Activated CD4-positive, alpha-beta T cell treated with anti-CD3 and anti-CD28 coated beads for 36 hours (primary cell): ENCODE measurements around the gene GSTA1. TPM values are rescaled to one million over a fixed set of nuclear protein-coding genes. Genes with fewer than 3 reads are reported as not detected.
A peak's percentile ranks its signal among the peaks of the same experiment; 100 is the strongest.
"Not testable (repeated sequence)": the region's sequence is repeated elsewhere in the genome, so short reads cannot be mapped to it uniquely, and the experiment has no call there.

ENCODE experiments used
- ATAC-seq: fragments of 200-7000 bp; cut with Tn5 transposase; one replicate; pipeline ENCODE4 v1.10.0; 2021; ENCODE audit warnings: mild to moderate bottlenecking, moderate library complexity
- CTCF ChIA-PET: fragments of 350-600 bp; sonication (Branson Sonifier 250); formaldehyde crosslinking; loops from one replicate; lab custom pipeline; 2021; ENCODE audit warnings: antibody characterized with exemption; lab: Charles Lee
- POLR2A ChIA-PET: fragments of 350-600 bp; sonication (Branson Sonifier 250); formaldehyde crosslinking; loops from one replicate; lab custom pipeline; 2021; ENCODE audit warnings: antibody characterized with exemption, inconsistent platforms; lab: Charles Lee
- DNase-seq: peaks from one replicate; pipeline ENCODE4 v3.0.0-alpha.2; 2020
- H3K27ac Mint-ChIP-seq: one replicate; pipeline ENCODE4 v1.8.0; 2021; ENCODE audit warnings: mixed read lengths
- H3K27me3 Mint-ChIP-seq: one replicate; pipeline ENCODE4 v1.8.0; 2021; ENCODE audit warnings: mixed read lengths
- H3K36me3 Mint-ChIP-seq: one replicate; pipeline ENCODE4 v1.8.0; 2021; ENCODE audit warnings: low read depth, mixed read lengths
- H3K4me1 Mint-ChIP-seq: one replicate; pipeline ENCODE4 v1.8.0; 2021; ENCODE audit warnings: mixed read lengths
- H3K4me3 Mint-ChIP-seq: one replicate; pipeline ENCODE4 v1.8.0; 2021; ENCODE audit warnings: mild to moderate bottlenecking, moderate library complexity, mixed read lengths
- H3K9me3 Mint-ChIP-seq: one replicate; pipeline ENCODE4 v1.8.0; 2021; ENCODE audit warnings: low read depth, mixed read lengths
- intact Hi-C, 2 experiments: fragments of 100-400 bp; cut with DNase I in 1 of 2; cut with micrococcal nuclease in 1 of 2; formaldehyde crosslinking; loops; one replicate each; pipeline versions ENCODE4 v1.14.2 to v1.15.1; 2022 to 2024; cut with DNase I, micrococcal nuclease
- total RNA-seq, 2 experiments: library from RNA; stranded (reverse); gene quantifications; one replicate each; pipeline ENCODE4 v1.2.3, GENCODE V29; 2021

The GSTA1 gene
- total RNA-seq, 2 experiments from 2014 or later: not detected

- H3K9me3 Mint-ChIP-seq, H3K4me3 Mint-ChIP-seq, H3K36me3 Mint-ChIP-seq, H3K4me1 Mint-ChIP-seq, intact Hi-C loops, ATAC-seq, H3K27me3 Mint-ChIP-seq, CTCF ChIA-PET, DNase-seq, POLR2A ChIA-PET, H3K27ac Mint-ChIP-seq: not testable (repeated sequence)
These were observed 23.6 kb upstream of the GSTA1 start for GRCh38 chr6:52827073-52827783.

DNA sequence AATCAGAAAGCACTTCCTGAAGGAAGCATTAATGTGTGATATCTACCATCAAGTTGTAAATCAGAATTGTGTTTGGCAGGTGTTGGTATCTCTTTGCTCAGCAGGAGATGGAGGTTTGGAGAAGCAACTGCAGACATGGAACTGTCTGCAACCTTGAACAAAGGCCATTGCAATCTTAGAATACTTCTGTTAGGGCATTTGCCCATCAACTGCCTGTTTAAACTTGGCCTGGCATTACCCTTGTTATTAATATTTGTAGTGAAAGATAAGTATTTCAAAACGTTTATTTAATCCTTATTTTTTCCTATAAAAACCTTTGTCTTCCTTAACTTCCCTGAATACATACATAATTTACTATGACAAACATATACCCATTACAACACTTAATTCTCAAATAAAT is 22.9 kb upstream of the GSTA1 start:
- POLR2A ChIA-PET: no interaction called here
- Mint-ChIP-seq H3K36me3 (no peaks in the 10 kb centered on the region), H3K4me3 (no peak overlapping the region), H3K27ac (no peak overlapping the region), H3K9me3 (peaks cover 2% of the 10 kb centered on the region), H3K4me1 (no peaks in the 10 kb centered on the region), H3K27me3 (peaks cover 2% of the 10 kb centered on the region)
- CTCF ChIA-PET: no interaction called here
- DNase-seq (no peak), ATAC-seq (no peak)
- intact Hi-C loops: loop anchor here in 1 of 2 experiments (1.0 kb wide), 1 partner anchor 40 kb away; no protein-coding TSS in a partner anchor

GRCh38 chr6:52825900-52826459 is 22.4 kb upstream of the GSTA1 start:
- H3K36me3 Mint-ChIP-seq, DNase-seq, POLR2A ChIA-PET, H3K9me3 Mint-ChIP-seq, H3K4me3 Mint-ChIP-seq, CTCF ChIA-PET, ATAC-seq, H3K27me3 Mint-ChIP-seq, H3K4me1 Mint-ChIP-seq, H3K27ac Mint-ChIP-seq: not testable (repeated sequence)
- intact Hi-C loops: loop anchor here in 1 of 2 experiments (1.0 kb wide), 1 partner anchor 40 kb away; no protein-coding TSS in a partner anchor

DNA sequence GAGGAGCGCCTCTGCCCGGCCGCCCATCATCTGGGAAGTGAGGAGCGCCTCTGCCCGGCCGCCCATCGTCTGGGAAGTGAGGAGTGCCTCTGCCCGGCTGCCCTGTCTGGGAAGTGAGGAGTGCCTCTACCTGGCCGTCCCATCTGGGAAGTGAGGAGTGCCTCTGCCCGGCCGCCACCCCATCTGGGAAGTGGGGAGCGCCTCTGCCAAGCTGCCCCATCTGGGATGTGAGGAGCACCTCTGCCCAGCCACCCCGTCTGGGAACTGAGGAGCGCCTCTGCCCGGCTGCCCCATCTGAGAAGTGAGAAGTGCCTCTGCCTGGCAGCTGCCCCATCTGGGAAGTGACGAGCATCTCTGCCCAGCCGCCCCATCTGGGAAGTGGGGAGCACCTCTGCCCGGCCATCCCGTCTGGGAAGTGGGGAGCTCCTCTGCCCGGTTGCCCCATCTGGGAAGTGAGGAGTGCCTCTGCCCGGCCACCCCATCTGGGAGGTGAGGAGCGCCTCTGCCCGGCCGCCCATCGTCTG is 21.7 kb upstream of the GSTA1 start:
- H3K36me3 Mint-ChIP-seq, ATAC-seq, DNase-seq, H3K27me3 Mint-ChIP-seq, CTCF ChIA-PET, intact Hi-C loops, POLR2A ChIA-PET, H3K4me1 Mint-ChIP-seq, H3K27ac Mint-ChIP-seq, H3K4me3 Mint-ChIP-seq, H3K9me3 Mint-ChIP-seq: not testable (repeated sequence)

GRCh38 chr6:52821842-52822241 is 18.2 kb upstream of the GSTA1 start:
- Mint-ChIP-seq H3K4me1 (no peaks in the 10 kb centered on the region), H3K4me3 (no peak overlapping the region), H3K9me3 (peaks cover 2% of the 10 kb centered on the region), H3K27me3 (peaks cover 2% of the 10 kb centered on the region), H3K27ac (no peak overlapping the region), H3K36me3 (no peaks in the 10 kb centered on the region)
- ATAC-seq (no peak), DNase-seq (no peak)
- CTCF ChIA-PET: no interaction called here
- POLR2A ChIA-PET: interaction anchor here (0.6 kb wide), 1 partner anchor 19 kb away, joined by 3 read pairs; no protein-coding TSS in a partner anchor
- intact Hi-C loops: no loop called here

- H3K4me1 Mint-ChIP-seq: no peaks in the 10 kb centered on the region
- POLR2A ChIA-PET: no interaction called here
These were observed 16.6 kb upstream of the GSTA1 start for GRCh38 chr6:52820198-52820597.

GRCh38 chr6:52815167-52816092 is 11.8 kb upstream of the GSTA1 start:
- Mint-ChIP-seq H3K4me1 (no peaks in the 10 kb centered on the region), H3K36me3 (no peaks in the 10 kb centered on the region)
- CTCF ChIA-PET: interaction anchor here (0.6 to 1.5 kb wide), 4 partner anchors 13 to 299 kb away, joined by 3 read pairs; no protein-coding TSS in a partner anchor

More at GRCh38 chr6:52820198-52820597, 16.6 kb upstream of the GSTA1 start:
- DNase-seq (no peak), ATAC-seq (no peak)
- CTCF ChIA-PET: interaction anchor here (0.6 to 0.9 kb wide), 2 partner anchors 13 to 998 kb away, joined by 3 to 4 read pairs; no protein-coding TSS in a partner anchor
- H3K27me3 Mint-ChIP-seq: no peaks in the 10 kb centered on the region
- H3K4me3 Mint-ChIP-seq: no peak overlapping the region
- H3K9me3 Mint-ChIP-seq: peaks cover 2% of the 10 kb centered on the region
- intact Hi-C loops: no loop called here
- H3K36me3 Mint-ChIP-seq: no peaks in the 10 kb centered on the region
- H3K27ac Mint-ChIP-seq: no peak overlapping the region

DNA sequence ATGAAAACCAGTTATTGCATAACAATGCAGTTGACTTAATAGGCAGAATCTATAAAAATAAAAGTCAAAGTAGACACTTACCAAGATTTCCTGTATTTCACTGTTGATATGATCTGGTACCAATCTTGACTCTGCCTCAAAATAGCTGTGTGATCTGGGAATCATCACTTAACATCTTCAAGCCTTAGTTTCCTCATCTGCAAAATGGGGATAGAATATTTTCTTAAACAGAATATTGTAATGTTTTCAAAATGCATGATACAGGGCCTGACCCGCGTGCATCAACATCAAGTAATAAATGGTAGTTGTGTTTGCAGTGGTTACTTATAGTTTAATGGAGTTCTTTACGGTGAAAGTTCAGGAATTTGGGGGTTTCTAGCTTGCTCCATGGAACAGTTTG is 10.9 kb upstream of the GSTA1 start:
- ATAC-seq, H3K4me1 Mint-ChIP-seq, H3K27ac Mint-ChIP-seq, H3K4me3 Mint-ChIP-seq, H3K9me3 Mint-ChIP-seq, H3K27me3 Mint-ChIP-seq, H3K36me3 Mint-ChIP-seq, DNase-seq: not testable (repeated sequence)
- CTCF ChIA-PET: interaction anchor here (0.6 to 1.4 kb wide), 3 partner anchors 67 to 300 kb away, joined by 3 read pairs; no protein-coding TSS in a partner anchor
- intact Hi-C loops: loop anchor here in 1 of 2 experiments (10.0 kb wide), 1 partner anchor 670 kb away; no protein-coding TSS in a partner anchor
- POLR2A ChIA-PET: interaction anchor here (0.7 kb wide), 1 partner anchor 21 kb away, joined by 3 read pairs; no protein-coding TSS in a partner anchor

More at GRCh38 chr6:52815167-52816092, 11.8 kb upstream of the GSTA1 start:
- Mint-ChIP-seq H3K9me3 (no peaks in the 10 kb centered on the region), H3K27me3 (peaks cover 4% of the 10 kb centered on the region), H3K27ac (no peak overlapping the region), H3K4me3 (no peak overlapping the region)
- ATAC-seq (peak; percentile 85), DNase-seq (peak; percentile 62)
- POLR2A ChIA-PET: no interaction called here
- intact Hi-C loops: loop anchor here in 1 of 2 experiments (10.0 kb wide), 1 partner anchor 669 kb away; no protein-coding TSS in a partner anchor

DNA sequence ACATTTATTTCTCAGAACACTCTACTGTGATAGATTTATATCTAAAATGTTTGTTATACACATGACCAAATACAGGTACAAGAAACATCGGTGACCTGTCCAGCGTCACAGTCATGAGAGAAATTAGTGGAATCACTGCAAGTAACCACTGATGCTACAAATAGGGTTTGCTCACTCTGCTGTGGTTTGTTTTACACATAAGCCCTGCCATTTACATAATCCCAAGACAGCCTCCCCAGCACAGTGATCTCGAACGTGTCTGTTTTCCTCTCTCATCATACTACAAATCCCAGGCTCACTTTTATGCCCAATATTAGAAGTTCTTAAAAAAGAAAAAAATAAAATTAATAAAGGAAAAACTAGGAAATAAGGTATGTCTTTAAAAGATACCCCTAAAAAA is 6.2 kb upstream of the GSTA1 start:
- H3K27me3 Mint-ChIP-seq: peaks cover 17% of the 10 kb centered on the region
- H3K4me3 Mint-ChIP-seq, H3K9me3 Mint-ChIP-seq, POLR2A ChIA-PET, H3K36me3 Mint-ChIP-seq, H3K4me1 Mint-ChIP-seq, H3K27ac Mint-ChIP-seq, ATAC-seq, DNase-seq: not testable (repeated sequence)
- intact Hi-C loops: loop anchor here in 1 of 2 experiments (10.0 kb wide), 1 partner anchor 675 kb away; no protein-coding TSS in a partner anchor
- CTCF ChIA-PET: interaction anchor here (0.7 kb wide), 1 partner anchor 253 kb away, joined by 3 read pairs; no protein-coding TSS in a partner anchor

DNA sequence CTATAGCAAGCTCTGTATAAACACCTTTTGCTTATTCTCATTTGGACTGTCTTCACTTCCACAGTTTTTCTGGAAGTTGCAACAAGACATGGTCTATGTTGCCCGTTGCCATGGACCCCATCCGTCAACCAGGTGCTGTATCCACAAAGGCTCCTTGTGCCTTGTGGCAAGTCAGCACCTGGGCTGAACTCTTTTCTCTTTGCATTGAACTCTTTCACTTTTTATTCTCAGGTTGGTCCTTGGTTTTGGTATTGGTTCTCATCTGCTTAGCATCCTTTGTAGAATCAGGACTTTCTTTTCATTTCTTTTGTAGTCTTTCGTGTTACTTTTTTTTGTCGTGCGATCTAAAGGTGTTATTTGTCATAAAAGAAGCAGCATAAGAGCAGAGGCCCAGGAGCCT is 5.0 kb upstream of the GSTA1 start:
- POLR2A ChIA-PET: no interaction called here
- Mint-ChIP-seq H3K4me1 (no peaks in the 10 kb centered on the region), H3K27me3 (peaks cover 23% of the 10 kb centered on the region), H3K27ac (no peak overlapping the region), H3K36me3 (no peaks in the 10 kb centered on the region), H3K9me3 (no peaks in the 10 kb centered on the region), H3K4me3 (no peak overlapping the region)
- DNase-seq (no peak), ATAC-seq (no peak)
- CTCF ChIA-PET: no interaction called here
- intact Hi-C loops: no loop called here

GRCh38 chr6:52802806-52803205 is 810 bp downstream of the GSTA1 start:
- Mint-ChIP-seq H3K27me3 (peaks cover 26% of the 10 kb centered on the region), H3K36me3 (no peaks in the 10 kb centered on the region), H3K9me3 (no peaks in the 10 kb centered on the region), H3K27ac (no peak overlapping the region), H3K4me3 (no peak overlapping the region), H3K4me1 (no peaks in the 10 kb centered on the region)
- intact Hi-C loops: no loop called here
- CTCF ChIA-PET: no interaction called here
- POLR2A ChIA-PET: interaction anchor here (0.6 kb wide), 1 partner anchor 19 kb away, joined by 3 read pairs; no protein-coding TSS in a partner anchor
- ATAC-seq (no peak), DNase-seq (no peak)
